T-helper 1 cell (primary cell): ENCODE data around the gene BMAL1.
A peak's percentile ranks its signal among the peaks of the same experiment; 100 is the strongest.

Source experiments
- DNase-seq, 5 donors: peaks; one replicate each; pipeline ENCODE4 v3.0.0-alpha.2; 2012 to 2020

BMAL1 gene

GRCh38 chr11:13291800-13292199, 14.2 kb downstream of the BMAL1 start:
- no peak for DNase-seq

DNA sequence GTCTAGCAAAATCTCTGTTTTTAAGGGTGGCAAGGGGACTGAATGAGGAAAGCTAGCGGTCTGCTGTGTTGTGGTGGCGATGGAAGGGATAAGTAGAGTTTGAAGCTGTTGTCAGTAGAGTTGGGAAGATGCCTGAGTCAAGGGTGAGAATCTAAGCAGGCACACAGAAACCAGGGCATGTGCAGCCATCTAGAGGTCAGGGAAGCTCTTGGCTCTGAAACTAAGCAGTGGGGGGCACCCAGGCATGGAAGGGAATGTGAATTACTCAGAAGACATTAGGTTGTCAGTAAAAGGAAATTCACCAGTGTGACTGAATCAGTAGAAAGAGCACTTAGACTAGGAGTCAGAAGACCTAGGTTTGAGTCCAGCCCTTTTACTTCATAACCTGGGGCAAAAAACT, 15.4 kb downstream of the BMAL1 start:
- DNase-seq, result no peak

- no peak for DNase-seq
Observed at GRCh38 chr11:13294178-13294577, 16.6 kb downstream of the BMAL1 start.

DNA sequence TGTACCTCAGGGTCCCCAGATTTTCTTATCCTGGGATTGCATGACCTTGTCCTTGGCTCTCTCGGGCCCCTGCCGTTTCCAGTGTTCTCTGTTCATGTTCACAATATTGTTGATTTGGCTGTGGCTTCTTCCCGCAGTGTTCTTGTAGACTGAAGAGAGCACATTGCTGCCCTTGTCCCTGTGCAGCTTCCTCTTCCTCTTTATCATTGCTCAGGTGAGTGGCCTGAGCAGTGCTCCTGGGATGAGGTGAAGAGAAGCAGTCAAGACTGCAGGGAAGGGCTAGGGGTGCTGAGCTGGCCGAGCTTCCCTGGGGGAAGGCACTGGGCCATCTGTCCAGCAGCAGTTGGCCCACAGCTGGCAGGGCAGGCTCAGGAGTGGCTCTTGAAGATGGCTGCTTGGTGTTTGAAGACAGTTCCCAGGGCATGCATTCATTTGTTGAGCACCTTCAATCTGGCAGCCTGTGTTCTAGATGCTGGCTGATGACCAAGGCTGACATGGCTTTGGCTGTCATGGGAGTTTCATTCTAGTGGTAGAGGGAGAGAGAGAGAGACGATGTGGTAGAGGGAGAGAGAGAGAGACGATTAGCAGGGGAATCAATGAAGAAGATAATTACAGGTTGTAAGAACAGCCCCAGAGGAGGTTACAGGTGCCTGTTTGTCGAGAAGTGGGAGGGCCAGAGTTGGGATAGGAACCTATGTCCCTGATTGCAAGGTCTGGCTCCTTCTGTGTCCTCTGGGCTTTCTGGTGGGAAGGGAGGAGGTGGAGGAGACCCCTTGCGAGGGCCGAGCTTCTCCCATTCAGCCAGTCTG, 17.4 kb downstream of the BMAL1 start:
- DNase-seq, result no peak

DNA sequence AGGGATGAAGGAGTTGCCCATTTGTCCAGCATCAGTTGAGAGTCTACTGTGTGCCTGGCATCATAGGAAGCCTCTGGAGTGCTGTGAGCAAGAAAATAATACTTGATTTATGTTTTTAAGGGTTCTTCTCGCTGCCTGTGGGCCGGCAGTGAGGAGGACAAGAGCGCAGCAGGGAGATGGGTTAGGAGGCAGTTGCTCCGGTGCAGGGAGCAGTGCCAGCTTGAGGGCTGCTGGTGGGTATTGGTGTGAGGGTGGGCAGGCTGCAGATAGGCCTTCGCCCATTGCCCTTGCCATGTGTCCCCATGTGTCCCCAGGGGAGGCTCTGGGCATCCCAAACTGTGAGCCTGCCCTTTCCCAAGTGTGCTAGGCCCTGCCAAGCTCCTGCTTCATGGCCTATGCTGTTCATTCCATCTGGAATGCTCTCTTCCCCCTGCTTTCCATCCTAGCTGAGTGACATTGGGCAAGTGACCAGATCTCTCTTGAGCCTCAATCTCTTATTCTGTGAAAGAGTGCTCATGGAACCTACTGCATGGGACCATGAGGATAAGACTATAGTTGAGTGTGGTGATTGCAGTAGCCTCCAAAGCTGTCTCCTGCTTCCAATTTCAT, 19.8 kb downstream of the BMAL1 start:
- no peak for DNase-seq

GRCh38 chr11:13297917-13298356, 20.3 kb downstream of the BMAL1 start:
- DNase-seq, result peak in 1 of 5 donors; percentile 79

- DNase-seq, result no peak
Observed at GRCh38 chr11:13298765-13299164, 21.2 kb downstream of the BMAL1 start.

DNA sequence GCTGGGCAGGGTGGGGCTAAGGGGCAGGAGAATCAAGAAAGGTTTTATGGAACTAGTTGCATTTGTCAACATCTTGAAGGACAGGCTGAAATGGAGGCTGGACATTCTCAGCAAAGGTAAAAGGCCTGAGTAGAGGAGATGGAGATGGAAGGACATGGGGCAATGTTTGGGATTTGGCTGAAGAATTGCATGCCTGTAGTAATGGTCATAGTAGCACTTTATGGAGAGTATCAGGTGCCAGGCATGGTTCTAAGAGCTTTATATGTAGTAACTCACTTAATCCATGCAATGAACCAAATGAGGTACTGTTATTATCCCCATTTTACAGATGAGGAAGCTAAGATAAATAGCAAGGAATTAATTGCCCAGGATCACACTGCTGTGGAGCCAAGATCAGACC, 23.9 kb downstream of the BMAL1 start:
- no peak for DNase-seq

GRCh38 chr11:13302420-13302958, 24.9 kb downstream of the BMAL1 start:
- no peak for DNase-seq

GRCh38 chr11:13303668-13304649, 26.4 kb downstream of the BMAL1 start:
- no peak for DNase-seq

GRCh38 chr11:13304655-13305335, 27.2 kb downstream of the BMAL1 start:
- no peak for DNase-seq

GRCh38 chr11:13308704-13309103, 31.1 kb downstream of the BMAL1 start:
- peak in 1 of 5 donors; percentile 17 for DNase-seq

DNA sequence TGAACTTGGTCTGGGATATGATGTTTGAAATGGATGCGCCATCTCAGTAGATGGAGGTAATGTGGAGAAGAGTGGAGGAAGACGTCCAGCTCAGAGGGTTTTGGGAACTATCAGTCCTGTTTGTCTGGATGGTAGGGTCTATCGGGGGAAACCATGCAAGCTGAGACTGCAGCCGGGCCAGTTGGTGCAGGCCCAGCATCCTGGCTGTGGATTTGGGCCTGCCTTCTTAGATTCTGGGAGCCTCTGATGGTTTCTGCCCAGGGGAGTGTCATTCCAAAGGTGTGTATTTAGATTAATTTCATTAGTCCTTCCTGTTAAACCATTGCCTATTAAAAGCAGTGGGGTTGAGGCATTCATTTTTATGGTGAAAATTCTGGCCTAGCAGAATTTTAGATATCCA, 31.6 kb downstream of the BMAL1 start:
- no peak for DNase-seq

- DNase-seq, result no peak
Observed at GRCh38 chr11:13310443-13310842, 32.9 kb downstream of the BMAL1 start.

DNA sequence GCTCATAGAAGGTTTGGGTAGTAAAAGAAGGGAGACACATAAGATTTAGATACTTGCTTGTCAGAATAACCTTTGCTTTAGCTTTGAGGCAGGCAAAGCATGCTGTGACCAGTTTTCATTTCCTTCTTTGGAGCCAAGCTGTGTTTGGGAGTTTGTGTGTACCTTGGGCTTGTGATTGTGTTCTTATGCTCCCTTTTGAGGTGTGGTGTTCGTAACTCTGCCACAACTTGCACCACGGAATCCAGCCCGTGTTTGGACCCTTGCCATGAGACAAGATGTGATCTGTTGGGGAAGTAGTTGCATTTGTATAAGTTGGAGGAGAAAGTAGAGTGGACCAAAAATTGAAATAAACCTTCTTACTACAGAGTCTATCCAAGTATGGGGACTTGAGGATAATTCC, 34.0 kb downstream of the BMAL1 start:
- no peak for DNase-seq

DNA sequence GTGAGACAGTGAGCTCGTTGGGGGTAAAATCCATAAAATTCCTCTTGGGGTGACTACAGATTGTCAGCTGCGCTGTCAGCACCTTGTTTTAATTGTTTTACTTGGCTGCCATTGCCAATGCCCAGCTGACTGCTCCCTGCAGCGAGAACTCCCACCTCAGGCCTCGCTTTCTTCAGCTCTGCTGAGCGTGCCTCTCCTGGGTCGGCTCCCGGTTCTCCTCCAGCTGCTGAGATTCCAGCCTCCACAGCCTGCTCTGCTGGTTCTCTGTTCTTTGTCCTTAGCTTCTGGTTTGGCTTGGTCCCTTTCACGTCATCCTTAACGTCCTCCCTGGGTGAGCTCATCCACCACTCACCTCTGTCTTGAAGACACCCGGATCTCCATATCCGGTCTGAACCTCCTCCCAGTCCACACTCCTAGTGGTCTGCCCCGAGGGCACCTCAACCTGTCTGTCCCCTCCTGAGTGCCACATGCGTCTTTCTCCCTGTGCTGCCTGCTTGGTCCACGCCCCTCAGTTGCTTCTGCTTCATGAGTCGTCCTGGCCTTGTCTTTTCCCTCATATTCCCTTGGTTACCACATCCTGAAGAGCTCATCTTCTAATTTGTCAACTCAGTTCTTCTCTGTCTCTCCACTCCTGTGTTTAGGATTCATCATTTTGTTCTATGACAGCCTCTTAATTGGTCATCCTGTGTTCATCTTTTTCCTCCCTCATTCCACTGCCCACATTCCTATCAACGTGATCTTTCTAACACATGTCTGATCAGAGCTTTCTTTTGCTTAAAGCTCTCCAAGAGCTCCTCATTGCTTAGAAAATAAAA, 35.6 kb downstream of the BMAL1 start:
- no peak for DNase-seq

DNA sequence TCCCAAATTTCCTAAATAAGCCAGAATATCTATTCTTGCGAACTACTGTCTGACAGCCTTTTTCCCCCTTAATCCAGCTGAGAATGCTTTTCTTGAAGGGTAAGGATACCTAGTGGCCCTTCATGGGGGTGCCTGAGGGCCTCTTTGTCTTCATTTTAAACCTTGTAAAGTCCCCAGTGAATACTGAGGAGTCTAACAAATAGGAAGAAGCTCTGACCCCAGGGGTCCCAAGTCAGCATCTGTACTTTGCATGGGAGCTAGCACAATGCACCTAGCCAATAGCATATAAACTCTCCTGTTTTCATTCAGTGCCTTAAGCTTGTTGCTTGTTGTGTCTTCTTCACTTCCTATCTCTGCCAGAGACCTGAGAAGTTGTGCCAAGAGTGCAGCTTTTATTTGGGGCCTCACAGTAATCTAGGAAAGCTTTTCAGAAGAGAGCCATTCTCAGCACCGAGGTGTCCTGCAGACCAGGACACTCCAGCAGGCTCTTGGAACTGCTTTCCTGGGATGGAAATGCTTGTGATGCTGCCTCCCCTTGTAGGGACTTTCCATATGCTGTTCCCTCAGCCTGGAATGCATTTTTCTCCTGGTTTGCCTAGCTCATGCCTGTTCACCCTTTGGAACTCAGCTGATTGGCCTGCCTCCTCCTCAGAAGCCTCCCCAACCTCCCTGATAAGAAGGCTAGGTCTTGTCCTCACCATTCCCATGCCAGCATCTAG, 37.2 kb downstream of the BMAL1 start:
- no peak for DNase-seq

DNA sequence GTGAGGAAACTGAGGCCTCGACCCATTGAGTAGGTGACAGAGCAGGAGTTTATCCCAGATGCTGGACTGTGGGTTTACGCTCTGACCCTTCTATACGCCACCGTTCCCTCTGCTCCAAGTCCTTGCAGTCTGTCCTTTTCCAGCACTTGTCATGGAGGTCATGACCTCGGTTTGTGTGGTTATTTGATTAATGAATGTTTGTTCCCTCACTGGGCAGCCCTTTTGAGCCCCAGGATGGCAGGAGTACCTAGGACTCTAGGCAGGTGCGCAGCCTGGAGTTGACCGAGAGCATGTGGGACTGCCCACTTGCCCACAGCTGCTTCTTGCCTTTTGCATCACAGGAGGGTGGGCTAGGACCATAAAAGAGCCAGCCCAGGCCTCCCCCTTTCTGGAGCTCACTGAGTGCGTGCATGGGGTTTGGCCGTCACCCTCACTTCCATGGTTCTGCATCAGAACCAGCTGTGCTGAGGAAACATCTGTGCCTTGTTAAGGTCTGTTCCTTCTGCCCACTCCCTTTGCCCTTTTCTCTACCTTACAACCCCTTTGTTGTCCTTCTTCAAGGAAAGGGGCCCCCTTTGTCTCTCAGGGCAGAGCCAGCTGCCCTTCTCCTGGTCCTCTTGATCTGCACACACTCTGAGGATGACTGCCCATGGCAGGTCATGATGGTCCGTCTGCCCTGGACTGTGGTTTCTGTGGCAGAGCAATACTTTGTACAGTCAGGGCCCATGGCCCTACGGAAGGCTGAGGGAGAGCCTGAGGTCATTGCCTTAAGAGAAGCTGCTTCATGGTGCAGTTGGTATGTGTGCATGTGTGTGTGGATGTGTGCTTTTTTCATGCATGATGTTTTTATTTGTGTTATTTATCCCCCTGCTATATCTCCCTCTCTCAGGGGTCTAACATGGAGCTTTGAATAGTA, 38.2 kb downstream of the BMAL1 start:
- no peak for DNase-seq

GRCh38 chr11:13316528-13316961, 39.0 kb downstream of the BMAL1 start:
- no peak for DNase-seq
